ENCODE results near the gene MYO1E.
"Not testable (repeated sequence)": the region's sequence is repeated elsewhere in the genome, so short reads cannot be mapped to it uniquely, and the experiment has no call there.

- TF ChIP-seq CTCF (IDR thresholded peaks at IDR 0.05 in 8 of 11, conservative IDR thresholded peaks at IDR 0.05 in 3 of 11); POLR2AphosphoS5 (IDR thresholded peaks at IDR 0.05); POLR2A (IDR thresholded peaks at IDR 0.05): not testable (repeated sequence)
Observed at GRCh38 chr15:59162080-59162479, 210.6 kb downstream of the MYO1E start.

Data from spleen (tissue), 7 donors.